ENCODE measurements around the gene AGPS.
"Not testable (repeated sequence)": the region's sequence is repeated elsewhere in the genome, so short reads cannot be mapped to it uniquely, and the experiment has no call there.

AGPS gene

GRCh38 chr2:177392373-177393202 is at the start of gene AGPS:
Gene AGPS, plus strand, starts transcription at chr2:177392773. Its CDS starts 17 bp downstream, at chr2:177392790.
- peak; percentile 91 for DNase-seq

GRCh38 chr2:177343773-177344172 is 48.8 kb upstream of the AGPS start:
- no peak for DNase-seq

- DNase-seq: no peak
Observed at GRCh38 chr2:177344316-177344715, 48.3 kb upstream of the AGPS start.

GRCh38 chr2:177346192-177346591 is 46.4 kb upstream of the AGPS start:
- no peak for DNase-seq

- no peak for DNase-seq
Observed at GRCh38 chr2:177347570-177347969, 45.0 kb upstream of the AGPS start.

GRCh38 chr2:177348118-177348654 is 44.4 kb upstream of the AGPS start:
- DNase-seq: no peak

- no peak for DNase-seq
Observed at GRCh38 chr2:177348733-177349693, 43.6 kb upstream of the AGPS start.

GRCh38 chr2:177350624-177351023 is 41.9 kb upstream of the AGPS start:
- DNase-seq: not testable (repeated sequence)

- DNase-seq: not testable (repeated sequence)
Observed at GRCh38 chr2:177351121-177351520, 41.5 kb upstream of the AGPS start.

GRCh38 chr2:177352441-177353186 is 40.0 kb upstream of the AGPS start:
- no peak for DNase-seq

GRCh38 chr2:177353187-177353478 is 39.4 kb upstream of the AGPS start:
- DNase-seq: no peak

- not testable (repeated sequence) for DNase-seq
Observed at GRCh38 chr2:177354541-177354940, 38.0 kb upstream of the AGPS start.

- DNase-seq: no peak
Observed at GRCh38 chr2:177355874-177356273, 36.7 kb upstream of the AGPS start.

- DNase-seq: no peak
Observed at GRCh38 chr2:177359836-177360595, 32.6 kb upstream of the AGPS start.

- no peak for DNase-seq
Observed at GRCh38 chr2:177362499-177362898, 30.1 kb upstream of the AGPS start.

- no peak for DNase-seq
Observed at GRCh38 chr2:177363332-177363731, 29.2 kb upstream of the AGPS start.

GRCh38 chr2:177365764-177366163 is 26.8 kb upstream of the AGPS start:
- not testable (repeated sequence) for DNase-seq

GRCh38 chr2:177368023-177368422 is 24.6 kb upstream of the AGPS start:
- not testable (repeated sequence) for DNase-seq

- no peak for DNase-seq
Observed at GRCh38 chr2:177379354-177379753, 13.2 kb upstream of the AGPS start.

- no peak for DNase-seq
Observed at GRCh38 chr2:177380181-177380580, 12.4 kb upstream of the AGPS start.

- DNase-seq: no peak
Observed at GRCh38 chr2:177383935-177384334, 8.6 kb upstream of the AGPS start.

GRCh38 chr2:177385151-177385550 is 7.4 kb upstream of the AGPS start:
- DNase-seq: no peak
